RPMI7951 (cell line): ENCODE measurements around the gene CSF2RB. TPM values are rescaled to one million over a fixed set of nuclear protein-coding genes. Genes with fewer than 3 reads are reported as not detected.

ENCODE experiments used
- DNase-seq: peaks from one replicate; pipeline ENCODE4 v3.0.0-alpha.2; 2012; ENCODE audit warnings: low read depth
- total RNA-seq: library from RNA; depleted of rRNA; stranded (reverse); fragments of >200 nt; shearing (Covaris generic); gene quantifications from 2 replicates; pipeline ENCODE4 v1.2.3, GENCODE V29; 2014

The CSF2RB gene
- total RNA-seq, 1 experiment from 2014 or later = not detected

DNA sequence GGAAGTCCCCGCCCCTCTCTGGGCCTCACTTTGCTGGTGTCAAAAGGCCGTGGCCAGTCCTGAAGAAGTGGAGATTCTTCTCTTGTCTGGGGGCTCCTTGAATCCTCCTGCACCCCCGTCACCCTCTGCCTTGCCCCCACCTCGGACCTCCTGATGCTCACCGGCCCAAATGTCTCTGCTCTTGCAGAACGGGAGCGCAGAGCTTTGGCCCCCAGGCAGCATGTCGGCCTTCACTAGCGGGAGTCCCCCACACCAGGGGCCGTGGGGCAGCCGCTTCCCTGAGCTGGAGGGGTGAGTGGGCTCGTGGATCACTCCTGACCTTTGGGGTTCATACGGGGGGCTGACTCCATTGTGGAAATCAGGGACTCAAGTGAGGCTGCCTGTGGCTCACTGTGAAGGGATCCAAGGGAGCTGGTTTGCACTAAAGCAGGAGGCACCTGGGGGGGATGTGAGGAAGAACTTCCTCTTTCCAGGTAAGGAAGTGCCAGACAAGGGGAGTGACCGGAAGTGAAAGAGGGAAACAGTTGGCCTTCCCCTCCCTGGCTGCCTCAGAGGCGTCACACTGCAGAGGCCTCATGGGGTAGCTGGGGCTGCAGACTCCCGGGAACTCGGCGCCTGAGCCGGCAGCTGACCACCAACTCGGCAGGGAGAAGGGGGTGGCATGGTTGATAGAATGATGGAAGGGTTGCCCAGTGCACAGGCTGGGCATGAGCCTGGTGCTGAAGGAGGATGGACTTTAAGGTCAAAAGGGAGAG is 23.1 kb downstream of the CSF2RB start:
- no peak for DNase-seq

DNA sequence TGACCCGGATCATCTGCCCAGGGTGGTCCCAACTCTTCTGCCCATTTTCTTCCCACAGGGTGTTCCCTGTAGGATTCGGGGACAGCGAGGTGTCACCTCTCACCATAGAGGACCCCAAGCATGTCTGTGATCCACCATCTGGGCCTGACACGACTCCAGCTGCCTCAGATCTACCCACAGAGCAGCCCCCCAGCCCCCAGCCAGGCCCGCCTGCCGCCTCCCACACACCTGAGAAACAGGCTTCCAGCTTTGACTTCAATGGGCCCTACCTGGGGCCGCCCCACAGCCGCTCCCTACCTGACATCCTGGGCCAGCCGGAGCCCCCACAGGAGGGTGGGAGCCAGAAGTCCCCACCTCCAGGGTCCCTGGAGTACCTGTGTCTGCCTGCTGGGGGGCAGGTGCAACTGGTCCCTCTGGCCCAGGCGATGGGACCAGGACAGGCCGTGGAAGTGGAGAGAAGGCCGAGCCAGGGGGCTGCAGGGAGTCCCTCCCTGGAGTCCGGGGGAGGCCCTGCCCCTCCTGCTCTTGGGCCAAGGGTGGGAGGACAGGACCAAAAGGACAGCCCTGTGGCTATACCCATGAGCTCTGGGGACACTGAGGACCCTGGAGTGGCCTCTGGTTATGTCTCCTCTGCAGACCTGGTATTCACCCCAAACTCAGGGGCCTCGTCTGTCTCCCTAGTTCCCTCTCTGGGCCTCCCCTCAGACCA is 24.0 kb downstream of the CSF2RB start:
- no peak for DNase-seq

DNA sequence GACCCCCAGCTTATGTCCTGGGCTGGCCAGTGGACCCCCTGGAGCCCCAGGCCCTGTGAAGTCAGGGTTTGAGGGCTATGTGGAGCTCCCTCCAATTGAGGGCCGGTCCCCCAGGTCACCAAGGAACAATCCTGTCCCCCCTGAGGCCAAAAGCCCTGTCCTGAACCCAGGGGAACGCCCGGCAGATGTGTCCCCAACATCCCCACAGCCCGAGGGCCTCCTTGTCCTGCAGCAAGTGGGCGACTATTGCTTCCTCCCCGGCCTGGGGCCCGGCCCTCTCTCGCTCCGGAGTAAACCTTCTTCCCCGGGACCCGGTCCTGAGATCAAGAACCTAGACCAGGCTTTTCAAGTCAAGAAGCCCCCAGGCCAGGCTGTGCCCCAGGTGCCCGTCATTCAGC is 24.6 kb downstream of the CSF2RB start:
- DNase-seq = no peak

DNA sequence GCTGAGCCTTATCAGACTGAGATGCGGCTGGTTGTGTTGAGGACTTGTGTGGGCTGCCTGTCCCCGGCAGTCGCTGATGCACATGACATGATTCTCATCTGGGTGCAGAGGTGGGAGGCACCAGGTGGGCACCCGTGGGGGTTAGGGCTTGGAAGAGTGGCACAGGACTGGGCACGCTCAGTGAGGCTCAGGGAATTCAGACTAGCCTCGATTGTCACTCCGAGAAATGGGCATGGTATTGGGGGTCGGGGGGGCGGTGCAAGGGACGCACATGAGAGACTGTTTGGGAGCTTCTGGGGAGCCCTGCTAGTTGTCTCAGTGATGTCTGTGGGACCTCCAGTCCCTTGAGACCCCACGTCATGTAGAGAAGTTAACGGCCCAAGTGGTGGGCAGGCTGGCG is 25.5 kb downstream of the CSF2RB start:
- no peak for DNase-seq

DNA sequence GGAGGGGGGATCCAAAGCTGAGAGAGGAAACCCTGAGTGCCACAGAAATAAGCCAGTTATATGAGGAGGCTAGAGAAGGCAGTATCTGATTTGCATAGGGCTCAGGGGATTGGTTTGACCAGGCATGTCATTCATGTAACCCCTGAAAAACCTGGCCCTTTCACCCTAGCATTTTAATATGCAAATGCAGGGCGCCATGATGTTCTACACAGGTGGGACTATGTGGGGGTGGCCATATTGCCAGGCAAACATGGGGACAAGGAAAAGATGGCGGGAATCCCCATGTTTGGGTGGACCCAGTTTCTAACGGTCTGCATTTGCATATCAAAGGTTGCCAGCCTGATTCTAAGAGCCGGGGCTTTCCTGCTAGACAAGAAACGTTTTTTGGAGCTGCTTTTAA is 27.2 kb downstream of the CSF2RB start:
- no peak for DNase-seq

DNA sequence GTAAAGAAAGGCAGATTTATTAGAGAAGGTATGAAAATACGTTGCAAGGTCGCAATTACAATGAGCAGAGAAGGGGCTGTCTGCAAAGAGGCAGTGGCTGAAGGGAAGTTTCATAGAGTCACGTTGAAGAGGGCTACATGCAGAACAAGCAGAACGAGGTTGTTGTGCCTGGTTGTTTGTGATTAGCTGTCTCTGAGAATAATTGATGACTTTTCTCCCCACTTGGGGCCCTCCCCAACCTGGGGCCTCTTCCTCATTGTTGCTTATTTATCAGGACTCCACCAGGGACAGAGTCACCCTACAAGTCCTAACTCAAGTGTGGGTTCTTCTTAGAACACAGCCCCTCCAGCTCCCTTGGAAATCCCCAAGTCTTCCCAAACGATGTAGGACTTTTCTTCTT is 29.1 kb downstream of the CSF2RB start:
- no peak for DNase-seq

DNA sequence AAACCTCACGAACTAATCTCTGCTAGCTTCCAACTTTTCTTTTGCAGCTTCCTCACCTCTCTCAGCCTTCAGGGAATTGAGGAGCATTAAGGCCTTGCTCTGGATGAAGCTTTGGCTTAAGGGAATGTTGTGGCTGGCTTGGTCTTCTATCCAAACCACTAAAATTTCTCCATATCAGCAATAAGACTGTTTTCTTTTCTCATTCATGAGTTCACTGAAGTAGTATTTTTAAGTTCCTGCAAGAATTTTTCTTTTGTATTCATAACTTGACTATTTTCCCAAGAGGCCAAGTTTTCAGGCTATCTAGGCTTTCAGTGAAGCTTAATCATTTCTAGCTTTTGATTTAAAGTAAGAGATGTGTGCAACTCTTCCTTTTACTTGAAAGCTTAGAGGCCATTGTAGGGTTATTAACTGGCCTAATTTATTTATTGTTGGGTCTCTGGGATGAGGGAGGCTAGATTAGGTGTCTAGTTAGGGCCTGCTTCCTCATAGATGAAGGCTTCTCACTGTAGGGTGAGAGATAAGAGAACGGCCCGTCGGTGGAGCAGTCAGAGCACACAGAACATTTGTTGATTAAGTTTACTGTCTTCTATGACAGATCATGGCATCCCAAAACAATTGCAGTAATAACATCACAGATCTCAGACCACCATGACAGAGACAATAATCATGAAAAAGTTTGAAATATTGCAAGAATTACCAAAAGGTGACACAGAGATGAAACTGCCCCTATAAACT is 33.2 kb downstream of the CSF2RB start:
- peak; percentile 7 for DNase-seq

DNA sequence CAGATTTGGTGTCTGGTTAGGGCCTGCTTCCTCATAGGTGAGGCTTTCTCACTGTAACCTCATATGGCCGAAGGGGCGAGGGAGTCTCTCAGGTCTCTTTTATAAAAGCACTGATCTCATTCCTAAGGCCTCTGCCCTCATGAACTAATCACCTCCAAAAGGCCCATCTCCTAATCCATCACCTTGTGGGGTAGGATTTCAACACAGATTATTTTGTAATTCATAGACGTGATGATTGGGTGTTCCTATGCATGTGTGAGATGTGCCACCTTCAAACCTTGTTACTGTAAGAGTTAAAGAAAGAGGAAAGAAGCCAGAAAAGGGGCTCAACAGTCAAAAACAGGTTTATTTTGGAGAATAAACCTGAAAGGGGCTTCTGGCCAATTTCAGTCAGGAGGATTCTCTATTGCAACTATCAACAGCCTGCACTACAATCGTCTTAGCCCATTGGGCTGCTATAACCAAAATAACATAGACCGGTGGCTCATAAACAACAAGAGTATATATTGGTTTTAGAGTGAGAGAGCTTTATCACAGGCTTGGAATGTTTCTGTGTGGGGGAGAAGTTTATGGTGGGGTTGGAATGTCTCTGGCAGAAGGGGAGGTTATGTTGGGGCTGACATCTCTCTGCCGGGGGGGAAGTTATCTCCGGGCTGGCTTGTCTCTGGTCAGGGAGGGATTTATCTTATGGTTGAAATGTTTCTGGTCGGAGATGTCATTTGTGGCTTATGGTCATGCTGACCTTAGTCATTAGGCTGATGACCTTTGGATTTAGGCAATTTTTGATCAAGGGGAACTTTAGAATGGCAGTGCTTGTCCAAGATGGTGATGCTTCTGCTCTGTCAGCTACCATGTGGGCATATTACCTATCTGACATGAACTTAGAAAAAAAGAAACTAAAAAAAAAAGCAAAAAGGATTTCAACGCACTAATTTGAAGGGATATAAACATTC is 35.1 kb downstream of the CSF2RB start:
- DNase-seq = peak; percentile 24

DNA sequence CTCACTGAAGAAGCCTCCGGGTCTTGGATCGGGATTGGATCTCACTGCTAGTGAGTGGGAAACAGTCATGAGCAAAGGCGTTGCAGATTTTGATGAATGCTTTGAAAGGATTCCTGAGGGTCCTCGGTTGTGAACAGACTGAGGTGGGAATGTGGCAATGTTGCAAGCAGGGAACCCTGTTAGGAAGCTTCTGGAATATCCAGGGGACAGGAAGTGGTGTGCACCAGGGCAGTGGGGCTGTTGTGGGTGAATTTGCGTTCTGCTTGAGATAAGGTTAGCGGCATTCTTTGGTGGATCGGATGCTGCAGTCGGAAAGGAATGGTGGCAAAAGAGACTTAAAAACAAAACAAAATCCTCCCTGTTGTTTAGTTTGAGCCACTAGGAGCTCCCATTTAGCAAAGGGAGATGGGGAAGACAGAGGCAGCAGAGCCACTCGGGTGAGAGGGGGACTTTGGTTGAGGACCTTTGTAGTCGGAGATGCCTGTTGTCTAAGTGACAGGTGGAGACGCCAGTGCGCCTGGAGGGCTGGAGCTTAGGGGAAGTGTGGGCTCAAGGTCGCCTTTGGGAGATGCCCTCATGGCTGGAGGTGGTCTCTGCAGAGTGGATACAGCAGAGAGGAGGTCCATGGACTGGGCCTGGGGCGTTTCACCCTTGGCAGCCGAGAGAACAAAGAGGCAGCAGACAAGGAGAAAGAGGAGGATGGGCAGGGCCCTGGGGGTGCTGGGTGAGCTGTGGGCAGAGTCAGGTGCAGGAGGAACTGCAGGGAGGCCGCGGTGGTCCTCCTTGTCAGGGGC is 37.6 kb downstream of the CSF2RB start:
- DNase-seq = no peak

DNA sequence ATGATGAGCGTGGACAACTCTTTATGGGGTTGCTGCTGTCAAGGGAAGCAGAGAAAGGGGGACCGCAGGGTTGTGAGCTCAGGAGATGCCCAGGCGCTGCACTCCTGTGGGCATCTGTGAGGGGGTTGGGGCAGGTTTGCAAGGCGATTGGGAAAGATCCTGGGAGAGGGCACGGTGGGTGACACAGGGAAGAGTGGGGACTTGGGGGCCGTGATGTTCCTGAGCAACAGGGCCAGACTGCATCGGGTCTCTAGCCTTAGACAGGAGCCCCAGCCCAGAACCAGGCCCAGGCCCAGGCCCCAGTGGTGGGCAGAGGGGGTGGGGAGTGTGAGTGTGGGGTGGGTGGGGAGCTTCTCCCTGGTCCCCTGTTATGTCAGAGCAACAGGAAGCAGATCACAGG is 38.3 kb downstream of the CSF2RB start:
- no peak for DNase-seq

DNA sequence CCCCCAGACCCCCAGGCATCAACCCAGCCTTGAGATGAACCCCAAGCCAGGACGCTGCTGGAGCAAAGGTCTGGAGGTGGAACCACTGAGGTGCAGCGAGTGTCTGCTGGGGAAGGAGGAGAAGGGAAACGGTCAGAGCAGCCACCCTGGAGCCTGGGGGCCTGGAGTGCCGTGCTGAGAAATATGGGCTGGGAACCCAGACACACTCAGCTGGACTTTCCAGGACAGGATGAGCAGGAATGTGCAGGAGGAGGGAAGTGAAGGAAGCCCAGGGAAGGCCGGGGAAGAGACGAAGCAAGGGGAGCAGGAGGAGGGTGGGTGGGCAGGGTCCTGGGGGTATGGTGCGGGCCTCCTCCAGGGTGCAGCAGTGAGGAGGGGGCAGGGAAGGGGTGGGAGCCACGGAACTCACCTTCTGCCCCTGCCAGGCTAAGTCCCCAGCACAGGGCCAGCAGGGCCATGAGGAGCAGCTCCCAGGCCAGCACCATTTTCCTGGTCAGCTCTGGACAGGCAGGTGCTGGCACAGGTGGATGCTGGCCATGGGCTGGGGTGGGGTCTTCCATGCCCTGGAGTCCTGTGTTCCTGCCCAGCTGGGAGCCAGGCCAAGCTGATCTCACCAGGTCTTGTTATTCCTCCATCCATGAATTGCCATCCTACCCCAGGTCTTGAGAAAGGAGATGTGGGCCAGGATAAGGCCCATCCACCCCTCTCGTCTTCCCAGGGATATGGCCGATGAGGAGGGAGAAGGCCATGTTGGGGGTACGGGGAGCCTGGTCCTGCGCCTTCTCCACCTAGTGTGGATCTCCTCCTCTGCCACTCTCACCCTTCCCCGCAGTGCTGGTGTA is 40.0 kb downstream of the CSF2RB start:
- DNase-seq = no peak

DNA sequence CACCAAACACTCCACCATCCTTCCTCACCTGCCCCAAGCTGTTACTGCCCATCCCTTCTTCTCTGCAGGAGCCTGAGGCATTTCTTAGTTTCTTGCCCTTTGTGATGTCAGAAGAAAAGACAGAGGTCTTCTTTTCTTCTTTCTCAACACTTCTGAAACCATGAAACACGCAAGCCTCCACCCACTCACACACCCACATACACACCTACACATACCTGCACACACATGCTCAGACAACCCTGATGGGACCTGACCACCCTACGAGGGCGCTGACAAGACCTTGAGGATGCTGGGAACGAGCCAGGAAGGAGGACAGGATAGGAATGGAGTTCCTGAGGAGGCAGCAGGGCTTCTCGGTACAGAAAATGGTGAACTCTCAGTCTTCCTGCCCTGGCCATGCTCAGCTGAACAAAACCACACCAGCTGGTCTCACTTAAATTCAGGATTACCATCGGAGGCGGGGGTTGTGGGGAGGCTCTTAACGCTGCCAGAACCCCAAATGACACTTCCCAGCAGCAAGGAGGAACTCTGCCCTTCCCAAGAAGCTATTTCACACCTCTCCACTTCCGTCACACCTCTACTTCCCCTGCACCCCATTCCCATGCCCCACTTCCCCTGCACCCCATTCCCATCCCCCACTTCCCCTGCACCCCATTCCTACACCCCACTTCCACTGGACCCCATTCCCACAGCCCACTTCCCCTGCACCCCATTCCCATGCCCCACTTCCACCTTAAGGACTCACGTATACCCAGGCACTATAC is 41.0 kb downstream of the CSF2RB start:
- DNase-seq = no peak

DNA sequence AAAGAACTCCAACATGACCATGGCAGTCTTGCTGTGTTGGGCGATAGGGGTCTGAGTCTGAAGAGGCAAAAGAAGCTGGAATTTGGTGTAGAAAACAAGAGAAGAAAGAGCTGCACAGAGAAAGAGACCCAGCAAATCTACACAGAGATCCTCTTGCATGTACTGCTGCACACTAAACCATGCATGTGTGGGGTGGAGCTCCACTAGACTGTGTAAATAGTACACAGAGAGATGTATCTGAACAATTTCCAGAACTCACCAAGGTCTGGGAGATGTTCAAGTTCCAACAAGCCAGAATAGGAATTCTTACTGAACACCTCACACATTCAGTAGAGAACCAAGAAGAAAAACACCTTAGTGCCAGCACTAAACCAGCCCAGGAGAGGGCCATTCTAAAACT is 42.3 kb downstream of the CSF2RB start:
- no peak for DNase-seq

DNA sequence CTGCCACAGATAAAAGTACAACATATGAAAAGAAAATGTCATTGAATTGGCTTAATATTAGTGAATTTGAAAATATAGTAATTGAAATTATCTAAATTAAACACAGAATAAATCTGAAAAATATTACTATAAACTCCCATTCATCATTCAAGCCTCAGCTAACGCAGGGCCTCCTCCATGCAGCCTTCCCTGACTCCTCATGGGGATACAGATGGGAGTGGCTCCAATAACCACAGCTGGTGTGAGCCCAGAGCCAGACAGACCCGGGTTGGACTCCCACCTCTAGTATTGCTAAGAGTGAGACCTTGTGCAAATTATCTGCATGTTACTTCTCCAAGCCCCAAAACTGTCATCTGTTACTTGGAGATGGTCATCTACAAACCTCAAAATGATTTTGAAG is 44.9 kb downstream of the CSF2RB start:
- no peak for DNase-seq

DNA sequence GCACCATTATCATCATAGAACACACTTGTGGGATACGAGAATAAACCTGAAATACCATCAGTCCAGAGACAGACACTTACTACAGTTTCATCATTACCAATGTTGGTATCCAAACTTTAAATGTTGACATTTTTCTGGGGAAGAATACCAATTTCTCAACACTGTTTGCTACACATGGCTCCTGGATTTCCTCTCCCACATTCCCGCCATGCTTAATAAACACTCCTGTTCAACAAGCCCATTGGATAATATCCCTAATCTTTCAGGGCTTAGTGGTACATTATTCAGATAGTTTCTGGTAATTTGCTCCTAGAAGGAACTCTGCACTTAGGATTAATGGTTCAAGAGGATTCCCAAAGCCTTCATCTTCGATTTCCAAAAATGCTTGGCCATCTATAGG is 48.2 kb downstream of the CSF2RB start:
- no peak for DNase-seq

DNA sequence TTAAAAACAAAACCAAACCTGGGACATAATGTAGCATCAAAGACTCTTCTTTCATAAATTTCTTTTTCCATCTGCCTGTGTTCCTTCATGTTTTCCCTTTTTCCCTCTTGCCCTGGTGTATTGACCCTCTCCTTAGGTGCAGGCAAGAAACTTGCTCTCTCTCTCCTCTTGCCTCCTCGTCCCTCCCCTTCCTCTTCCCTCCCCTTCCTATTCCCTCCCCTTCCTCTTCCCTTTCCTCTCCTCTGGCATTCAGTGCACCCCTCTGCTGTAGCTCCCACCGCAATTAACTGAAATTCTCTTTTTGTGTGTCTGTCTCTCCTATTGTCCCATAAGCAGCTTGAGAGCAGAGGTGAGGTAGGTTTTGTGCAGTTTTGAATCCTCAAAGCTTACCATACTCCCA is 49.9 kb downstream of the CSF2RB start:
- no peak for DNase-seq

DNA sequence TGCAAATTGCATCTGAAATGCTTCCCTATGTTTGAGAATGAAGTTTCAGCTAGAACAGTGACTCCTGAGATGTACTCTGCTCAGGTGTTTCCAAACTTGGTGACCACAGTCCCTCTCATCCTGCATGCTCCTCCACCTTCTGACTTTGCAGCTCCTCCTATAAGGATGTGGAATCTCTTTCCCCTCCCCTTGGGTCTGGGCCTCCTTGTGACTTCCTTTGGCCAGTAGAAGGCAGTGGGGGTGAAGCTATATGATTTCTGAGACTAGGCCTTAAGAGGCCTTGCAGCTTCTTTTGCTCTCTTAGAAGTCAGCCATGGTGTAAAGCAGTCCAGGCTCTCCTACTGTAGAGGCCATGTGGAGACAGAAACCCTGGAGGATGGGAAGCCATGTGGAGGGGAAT is 50.7 kb downstream of the CSF2RB start:
- DNase-seq = no peak

DNA sequence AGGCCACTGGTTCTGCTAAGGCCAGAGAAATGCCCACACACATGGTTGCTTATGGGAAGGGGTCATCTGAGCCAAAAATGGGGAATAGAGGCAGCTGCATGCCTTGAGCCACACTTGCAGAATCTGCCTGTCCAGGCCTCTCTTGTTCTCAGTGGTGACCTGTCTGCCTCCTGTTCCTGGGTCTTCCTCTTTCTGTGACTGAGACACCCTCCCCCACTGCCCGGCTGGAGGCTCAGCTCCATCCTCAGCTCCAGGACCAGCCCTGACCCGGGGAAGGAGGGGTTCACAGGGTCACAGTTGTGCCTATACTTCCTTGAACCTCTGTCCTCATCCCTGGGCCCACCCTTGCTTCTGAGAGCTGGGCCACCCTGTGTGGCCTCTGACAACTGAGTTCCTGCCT is 52.3 kb downstream of the CSF2RB start:
- DNase-seq = no peak

DNA sequence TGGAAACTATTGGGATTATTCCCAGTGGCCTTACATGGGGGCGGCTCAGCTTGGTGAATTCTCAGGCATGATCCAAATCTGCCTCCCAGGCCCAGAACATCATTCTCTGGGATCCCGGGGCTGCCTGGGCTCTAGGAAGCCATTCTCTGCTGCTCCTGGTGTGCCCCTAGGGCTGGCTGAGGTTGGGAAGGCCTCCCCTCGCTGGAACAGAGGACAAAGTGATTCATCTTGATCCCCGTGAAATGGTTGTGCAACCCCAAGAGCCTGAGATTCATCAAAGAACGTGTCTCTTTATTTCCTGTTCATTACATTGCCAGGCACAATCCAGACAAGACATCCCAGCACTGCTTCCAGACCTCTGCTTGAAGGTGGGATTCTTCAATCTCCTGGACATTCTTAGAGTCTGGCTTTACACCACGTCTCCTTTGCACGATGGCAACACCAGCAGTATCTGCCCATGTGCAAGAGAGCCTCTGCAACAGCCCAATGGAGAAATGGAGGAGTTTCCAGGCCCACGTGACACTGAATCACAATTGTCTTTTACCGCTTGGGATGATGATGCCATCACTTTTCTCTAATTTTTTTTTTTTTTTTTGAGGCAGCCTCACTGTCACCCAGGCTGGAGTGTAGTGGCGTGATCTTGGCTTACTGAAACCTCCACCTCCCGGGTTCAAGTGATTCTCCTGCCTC is 53.6 kb downstream of the CSF2RB start:
- peak; percentile 63 for DNase-seq
